WERI-Rb-1 (cell line): Measurements from ENCODE around the gene ASIC5.

Experiments
- DNase-seq: peaks from one replicate; pipeline ENCODE4 v3.0.0-alpha.2; 2020
- H3K27ac ChIP-seq: fragments of 250-450 bp; sonication (Bioruptor Pico); 2 replicates; pipeline ENCODE4 v1.5.1; 2020; ENCODE audit warnings: mild to moderate bottlenecking, moderate library complexity
- H3K27me3 ChIP-seq: fragments of 250-450 bp; sonication (Bioruptor Pico); 2 replicates; pipeline ENCODE4 v1.5.1; 2021; ENCODE audit warnings: mild to moderate bottlenecking, low read depth, moderate library complexity; ENCODE audit not compliant: insufficient read depth, severe bottlenecking
- H3K36me3 ChIP-seq: fragments of 250-450 bp; sonication (Bioruptor Pico); 2 replicates; pipeline ENCODE4 v1.5.1; 2020; ENCODE audit warnings: mild to moderate bottlenecking, moderate library complexity
- H3K4me3 ChIP-seq: 2 replicates; pipeline ENCODE4 v1.5.1; 2011; ENCODE audit warnings: low read depth, mild to moderate bottlenecking, control low read depth, low read length
- H3K9me3 ChIP-seq: fragments of 250-450 bp; sonication (Bioruptor Pico); 2 replicates; pipeline ENCODE4 v1.5.1; 2021; ENCODE audit warnings: mild to moderate bottlenecking, moderate library complexity; ENCODE audit not compliant: severe bottlenecking
- CTCF ChIP-seq: IDR thresholded peaks from 2 replicates; pipeline ENCODE4 v1.5.1; 2011; ENCODE audit warnings: low read depth, mild to moderate bottlenecking, control low read depth, inconsistent platforms, low read length

Gene ASIC5

DNA sequence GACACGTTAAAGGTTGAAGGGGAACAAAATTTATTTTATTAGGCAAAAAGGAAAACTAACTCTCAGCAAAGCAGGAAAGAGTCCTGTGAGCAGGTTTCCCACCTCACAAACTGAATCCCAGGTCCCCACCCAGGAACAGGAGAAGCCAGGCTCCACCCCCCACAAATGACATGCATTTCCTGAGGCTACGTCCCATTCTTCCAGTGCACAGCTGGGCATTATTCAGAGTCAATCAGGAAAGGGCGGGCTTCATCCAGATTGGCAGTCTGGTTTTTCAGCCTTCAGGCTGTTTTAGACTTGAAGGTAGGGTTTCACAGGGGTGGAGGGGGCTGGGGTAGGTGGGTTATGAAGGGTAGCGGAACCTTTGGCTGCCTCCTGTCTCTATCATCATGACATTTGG, 11.9 kb upstream of the ASIC5 start:
- Histone ChIP-seq H3K27me3 (no peaks in the 10 kb centered on the region), H3K4me3 (no peak overlapping the region), H3K27ac (no peak overlapping the region), H3K9me3 (peaks cover 10% of the 10 kb centered on the region), H3K36me3 (no peaks in the 10 kb centered on the region)
- no peak for DNase-seq
- TF ChIP-seq CTCF: no peak

- peaks cover 10% of the 10 kb centered on the region for H3K9me3 ChIP-seq
- DNase-seq: no peak
- no peaks in the 10 kb centered on the region for H3K27me3 ChIP-seq
- no peaks in the 10 kb centered on the region for H3K36me3 ChIP-seq
- H3K27ac ChIP-seq: no peak overlapping the region
- no peak overlapping the region for H3K4me3 ChIP-seq
- no peak for TF ChIP-seq CTCF
Measured at GRCh38 chr4:155875878-155876277, 9.8 kb upstream of the ASIC5 start.

- no peak overlapping the region for H3K4me3 ChIP-seq
- no peaks in the 10 kb centered on the region for H3K27me3 ChIP-seq
- no peak for DNase-seq
- no peaks in the 10 kb centered on the region for H3K9me3 ChIP-seq
- H3K36me3 ChIP-seq: no peaks in the 10 kb centered on the region
- H3K27ac ChIP-seq: no peak overlapping the region
- TF ChIP-seq CTCF: no peak
Measured at GRCh38 chr4:155855897-155856296, 10.2 kb downstream of the ASIC5 start.

- Histone ChIP-seq H3K36me3 (no peaks in the 10 kb centered on the region), H3K4me3 (no peak overlapping the region), H3K9me3 (no peaks in the 10 kb centered on the region), H3K27ac (no peak overlapping the region), H3K27me3 (no peaks in the 10 kb centered on the region)
- no peak for DNase-seq
- TF ChIP-seq CTCF: no peak
Measured at GRCh38 chr4:155854582-155855226, 11.4 kb downstream of the ASIC5 start.

DNA sequence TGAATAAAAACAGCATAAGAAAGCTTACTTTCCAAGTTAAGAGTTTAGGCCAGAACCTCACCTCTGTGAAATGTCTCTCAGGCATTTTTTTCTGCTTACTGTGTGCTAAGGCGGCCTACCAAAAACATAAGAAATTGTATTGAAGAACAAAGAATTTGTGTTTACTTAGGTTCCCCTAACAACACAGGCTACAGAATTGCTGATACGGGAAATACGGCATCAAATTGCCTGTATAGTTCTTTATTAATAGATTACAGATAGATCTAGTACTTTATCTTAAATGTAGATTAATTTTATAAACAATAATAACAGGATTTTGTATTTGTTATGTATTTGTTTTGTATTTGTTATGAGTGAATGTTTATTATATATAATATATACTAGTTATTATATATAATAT, 12.9 kb downstream of the ASIC5 start:
- H3K9me3 ChIP-seq: peaks cover 4% of the 10 kb centered on the region
- H3K27me3 ChIP-seq: no peaks in the 10 kb centered on the region
- DNase-seq: no peak
- no peaks in the 10 kb centered on the region for H3K36me3 ChIP-seq
- no peak overlapping the region for H3K27ac ChIP-seq
- TF ChIP-seq CTCF: no peak
- H3K4me3 ChIP-seq: no peak overlapping the region

DNA sequence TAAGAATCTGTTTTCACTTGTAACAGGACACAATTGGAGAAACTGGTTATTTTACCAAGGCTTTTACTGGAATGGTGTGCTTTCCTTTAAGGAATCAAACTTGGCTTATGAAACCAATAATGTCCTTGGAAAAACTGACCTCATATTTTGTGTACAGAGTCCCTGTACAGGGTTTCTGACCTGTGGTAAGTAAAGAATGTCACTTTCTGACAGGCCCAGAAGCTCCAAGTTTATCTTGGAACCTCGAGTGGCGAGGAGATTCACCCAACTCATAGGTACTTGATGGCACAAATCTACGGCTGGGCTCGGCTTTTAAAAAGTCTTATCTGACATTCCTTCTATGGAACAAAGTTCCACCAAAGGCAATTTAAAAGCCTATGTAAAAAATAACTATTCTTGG, 17.0 kb downstream of the ASIC5 start:
- Histone ChIP-seq H3K9me3 (peaks cover 18% of the 10 kb centered on the region), H3K27me3 (no peaks in the 10 kb centered on the region), H3K4me3 (no peak overlapping the region), H3K27ac (no peak overlapping the region), H3K36me3 (no peaks in the 10 kb centered on the region)
- DNase-seq: no peak
- no peak for TF ChIP-seq CTCF
